GM13977 (cell line): Measurements from ENCODE around the gene DDAH1.

Experiments used
- DNase-seq: peaks from one replicate; pipeline ENCODE4 v3.0.0; 2012; ENCODE audit warnings: low spot score
- in situ Hi-C: fragments of 300-500 bp; cut with MboI; formaldehyde crosslinking; loops from one replicate; pipeline ENCODE4 v1.12.0; 2022; ENCODE audit warnings: low sequenced_read_pairs, low pct_unique_long_range_greater_than_20kb, mixed read lengths, inconsistent platforms; ENCODE audit not compliant: unreplicated experiment
- TF ChIP-seq, protein P1 (sequence below): IDR thresholded peaks from 2 replicates; pipeline ENCODE4 v1.5.1; 2012; ENCODE audit warnings: mild to moderate bottlenecking, control low read depth; ENCODE audit not compliant: insufficient read depth; ENCODE audit errors: extremely low read depth, missing control alignments

The DDAH1 gene

DNA sequence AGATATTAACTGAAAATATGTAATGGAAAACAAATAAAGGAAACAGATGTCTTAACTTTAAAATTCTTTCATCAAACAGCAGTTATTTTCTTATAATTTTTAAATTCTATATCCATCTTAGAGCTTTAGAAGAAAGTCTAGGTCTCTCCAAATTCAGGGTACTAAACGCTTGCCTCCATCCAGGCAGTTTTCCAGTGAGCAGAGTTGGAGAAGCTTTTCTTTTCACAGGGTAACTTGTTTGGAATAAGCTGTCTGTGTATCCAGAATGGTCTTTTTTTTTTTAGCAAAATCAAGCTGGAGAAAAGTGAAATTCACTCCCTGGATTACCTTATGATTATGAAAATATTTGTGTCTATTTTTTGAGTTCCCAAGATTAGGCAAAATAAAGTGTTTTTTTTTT lies 88.6 kb downstream of the DDAH1 start:
- TF ChIP-seq, protein P1, sequence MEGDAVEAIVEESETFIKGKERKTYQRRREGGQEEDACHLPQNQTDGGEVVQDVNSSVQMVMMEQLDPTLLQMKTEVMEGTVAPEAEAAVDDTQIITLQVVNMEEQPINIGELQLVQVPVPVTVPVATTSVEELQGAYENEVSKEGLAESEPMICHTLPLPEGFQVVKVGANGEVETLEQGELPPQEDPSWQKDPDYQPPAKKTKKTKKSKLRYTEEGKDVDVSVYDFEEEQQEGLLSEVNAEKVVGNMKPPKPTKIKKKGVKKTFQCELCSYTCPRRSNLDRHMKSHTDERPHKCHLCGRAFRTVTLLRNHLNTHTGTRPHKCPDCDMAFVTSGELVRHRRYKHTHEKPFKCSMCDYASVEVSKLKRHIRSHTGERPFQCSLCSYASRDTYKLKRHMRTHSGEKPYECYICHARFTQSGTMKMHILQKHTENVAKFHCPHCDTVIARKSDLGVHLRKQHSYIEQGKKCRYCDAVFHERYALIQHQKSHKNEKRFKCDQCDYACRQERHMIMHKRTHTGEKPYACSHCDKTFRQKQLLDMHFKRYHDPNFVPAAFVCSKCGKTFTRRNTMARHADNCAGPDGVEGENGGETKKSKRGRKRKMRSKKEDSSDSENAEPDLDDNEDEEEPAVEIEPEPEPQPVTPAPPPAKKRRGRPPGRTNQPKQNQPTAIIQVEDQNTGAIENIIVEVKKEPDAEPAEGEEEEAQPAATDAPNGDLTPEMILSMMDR, result no peak
- in situ Hi-C loops, result no loop called here
- DNase-seq, result no peak

DNA sequence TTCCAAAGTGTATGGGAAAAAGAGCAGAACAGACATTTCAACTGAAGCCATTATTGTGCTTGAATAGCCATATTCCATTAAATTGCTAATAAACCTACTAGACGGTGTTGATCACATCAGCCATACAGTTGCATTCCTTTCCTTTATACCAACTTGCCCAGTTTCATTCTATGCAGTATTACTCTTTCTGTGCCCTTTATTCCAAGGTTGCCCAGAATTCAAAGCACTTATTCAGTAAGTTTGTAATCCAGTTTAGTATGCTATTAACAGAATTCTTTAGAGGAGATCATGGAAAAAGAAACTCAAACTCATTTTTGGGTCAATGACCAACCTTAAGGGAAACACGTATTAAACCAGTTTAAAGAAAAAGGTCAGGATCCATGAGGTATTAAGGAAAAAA lies 89.5 kb downstream of the DDAH1 start:
- DNase-seq, result no peak
- TF ChIP-seq, protein P1, result no peak
- in situ Hi-C loops, result no loop called here

DNA sequence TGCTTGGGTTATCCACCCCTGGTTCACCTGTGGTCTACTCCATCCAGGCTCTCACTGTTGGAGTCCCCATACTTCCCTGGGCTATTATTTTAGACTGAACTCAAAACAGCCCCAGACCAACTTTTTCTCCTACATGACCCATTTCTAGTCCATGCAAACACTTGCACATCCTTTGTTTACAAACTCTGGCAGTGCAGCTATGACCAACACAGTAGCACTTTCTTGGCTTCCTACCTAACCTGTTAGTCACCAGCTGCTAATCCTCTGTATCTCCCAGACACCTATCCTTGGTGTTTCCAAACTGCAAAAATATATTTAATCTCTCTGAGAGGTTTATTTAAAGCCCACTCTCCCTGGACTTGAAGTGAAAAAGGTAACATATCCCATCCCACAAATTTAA lies 90.8 kb downstream of the DDAH1 start:
- in situ Hi-C loops, result no loop called here
- TF ChIP-seq, protein P1, result no peak
- DNase-seq, result no peak

- DNase-seq, result no peak
Measured at GRCh38 chr1:85373378-85373708, 91.6 kb downstream of the DDAH1 start.

DNA sequence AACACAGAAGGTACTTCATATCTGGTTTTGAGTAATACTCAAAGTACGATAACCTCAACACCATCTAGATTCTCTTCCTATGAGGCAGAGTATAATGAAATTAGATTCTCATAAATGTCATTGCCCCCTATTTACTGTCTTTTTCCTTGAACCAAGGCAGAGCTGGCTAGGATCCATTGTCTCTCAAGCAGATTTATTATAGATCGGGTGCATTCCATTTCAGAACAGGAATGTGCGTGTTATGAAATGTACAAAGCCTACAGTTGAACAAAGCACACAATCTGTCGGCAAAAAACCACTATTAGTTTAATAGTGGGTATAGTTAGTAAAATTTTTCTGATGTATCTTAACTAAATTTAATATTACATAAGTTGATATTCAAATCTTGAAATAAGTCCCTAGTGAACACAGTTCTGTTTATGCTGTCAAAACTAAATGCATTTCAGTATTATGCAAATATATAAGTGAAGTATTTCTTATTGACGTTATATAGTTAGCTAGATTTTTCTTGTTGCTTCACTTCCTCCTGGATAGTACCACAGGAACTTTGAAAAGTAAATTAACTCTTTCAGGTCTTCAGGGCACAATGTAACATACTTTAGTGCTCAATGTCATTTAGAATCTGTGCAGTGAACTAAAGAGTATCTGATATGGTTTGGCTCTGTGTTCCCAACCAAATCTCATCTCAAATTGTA lies 92.1 kb downstream of the DDAH1 start:
- TF ChIP-seq, protein P1, result no peak
- in situ Hi-C loops, result no loop called here
- DNase-seq, result no peak

More at GRCh38 chr1:85373378-85373708, 91.6 kb downstream of the DDAH1 start:
- in situ Hi-C loops, result no loop called here
- TF ChIP-seq, protein P1, result no peak

DNA sequence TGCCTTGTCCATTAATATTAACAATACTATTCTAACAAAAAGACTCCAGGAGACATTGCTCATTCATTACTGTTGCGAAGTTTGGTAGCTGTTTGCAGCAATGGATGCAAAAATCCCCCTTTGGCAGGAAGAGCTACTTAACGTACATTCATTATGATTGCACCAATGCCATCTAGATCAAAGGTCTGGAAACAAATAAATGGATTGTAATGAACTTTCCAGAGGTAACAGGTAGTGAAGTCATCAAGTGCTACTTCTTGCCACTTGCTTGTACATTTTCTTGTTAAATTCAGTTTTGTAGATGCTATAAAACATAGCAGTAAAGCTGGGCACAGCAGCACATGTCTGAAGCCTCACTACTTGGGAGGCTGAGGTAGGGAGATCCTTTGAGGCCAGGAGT lies 93.9 kb downstream of the DDAH1 start:
- no peak for DNase-seq
- in situ Hi-C loops, result no loop called here
- TF ChIP-seq, protein P1, result no peak
